ENCODE results near the gene VARS2. TPM values are rescaled to one million over a fixed set of nuclear protein-coding genes. Genes with fewer than 3 reads are reported as not detected.
A peak's percentile ranks its signal among the peaks of the same experiment; 100 is the strongest.

Gene VARS2
- total RNA-seq, 1 experiment from 2014 or later = 60.3 TPM

DNA sequence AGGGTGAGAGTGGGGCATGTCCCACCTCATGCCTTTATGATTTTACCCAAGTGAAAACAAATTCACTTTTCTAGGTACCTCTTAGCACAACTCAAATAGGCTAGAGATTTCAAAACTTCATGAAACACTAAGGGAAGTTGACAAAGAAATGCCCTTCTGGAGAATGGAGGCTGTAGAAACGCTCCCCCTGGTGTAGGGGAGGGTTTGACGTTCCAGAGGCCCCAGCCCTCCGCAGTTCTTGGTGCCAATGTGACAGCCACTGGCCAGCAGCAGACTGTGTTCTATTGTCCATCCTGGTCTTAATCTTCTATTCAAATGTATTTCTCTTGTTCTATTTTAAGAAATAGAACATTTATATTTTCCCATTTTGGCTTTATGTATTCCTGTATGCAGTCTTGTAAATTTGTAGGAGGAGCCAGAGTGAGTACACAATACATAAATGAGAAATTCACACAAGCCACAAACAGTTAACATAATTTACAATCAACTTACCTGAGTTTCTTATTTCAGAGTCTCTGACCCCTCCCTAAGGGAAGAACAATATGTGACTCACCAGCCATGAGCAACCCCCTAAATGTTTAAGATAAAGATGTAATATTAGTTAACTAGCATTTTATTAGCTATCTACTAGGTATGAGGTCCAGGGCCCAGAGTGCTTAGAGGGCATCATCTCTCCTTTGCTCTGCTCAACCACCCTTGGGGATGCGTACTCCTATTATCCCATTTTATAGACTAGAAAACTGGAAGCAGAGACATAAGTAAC is 60.6 kb downstream of the VARS2 start:
- H3K27me3 ChIP-seq (ENCODE audit: insufficient read depth, low read depth) = no peaks in the 10 kb centered on the region
- H3K27ac ChIP-seq = no peak overlapping the region
- no peaks in the 10 kb centered on the region for H4K20me1 ChIP-seq (ENCODE audit: insufficient read depth)
- H3K9me2 ChIP-seq (ENCODE audit: insufficient read depth) = no peaks in the 10 kb centered on the region
- H3K4me1 ChIP-seq (replicated peaks; ENCODE audit: insufficient read depth) = peaks cover 7% of the 10 kb centered on the region
- no peaks in the 10 kb centered on the region for H3K79me2 ChIP-seq (ENCODE audit: low read depth)
- CTCF ChIA-PET = interaction anchor here (0.6 to 0.8 kb wide), 2 partner anchors 94 to 521 kb away, joined by 3 read pairs; no protein-coding TSS in a partner anchor
- H3K4me3 ChIP-seq = no peak overlapping the region
- H3F3A ChIP-seq (ENCODE audit: insufficient read depth, low read depth) = no peaks in the 10 kb centered on the region
- intact Hi-C loops (cut with micrococcal nuclease; ENCODE audit: unreplicated experiment) = no loop called here
- BruUV-seq (replicated peaks) = no TSS peak
- H3K36me3 ChIP-seq (ENCODE audit: low read depth) = no peaks in the 10 kb centered on the region
- H3K9me3 ChIP-seq (ENCODE audit: insufficient read depth, low read depth) = no peaks in the 10 kb centered on the region
- TF ChIP-seq CTCF (conservative IDR thresholded peaks at IDR 0.05) (no peak), EZH2 (IDR thresholded peaks at IDR 0.05; ENCODE audit: low read depth) (no peak)
- DNase-seq = no peak
- POLR2A ChIA-PET (ENCODE audit: unreplicated experiment) = no interaction called here
- H3K4me2 ChIP-seq = no peak overlapping the region
- no peak overlapping the region for H2AFZ ChIP-seq

Small RNAs within 50 kb of the gene (microRNA-seq; reads per million reads assigned to microRNA genes)
- gene MIR4640 (ENCODE audit: borderline number of aligned reads, borderline replicate concordance) = 6.7 reads per million, percentile 4 among the genes with 10 or more reads in this experiment

Other genes starting within 250 kb of the VARS2 start
- 42.1 and 43.5 TPM in 2 replicates for gene DHX16, start 241.2 kb upstream of the VARS2 start, total RNA-seq (2021)
- 56.2 and 68.6 TPM in 2 replicates for gene PPP1R18, start 227.6 kb upstream of the VARS2 start, total RNA-seq (2021)
- gene NRM, start 223.3 kb upstream of the VARS2 start, total RNA-seq (2021) = 25.8 and 38.3 TPM in 2 replicates
- 72.9 and 81.6 TPM in 2 replicates for gene MDC1, start 197.0 kb upstream of the VARS2 start, total RNA-seq (2021)
- 697 and 901 TPM in 2 replicates for gene TUBB, start 193.9 kb upstream of the VARS2 start, total RNA-seq (2021)
- 225 and 234 TPM in 2 replicates for gene FLOT1, start 171.6 kb upstream of the VARS2 start, total RNA-seq (2021)
- 107 and 117 TPM in 2 replicates for gene IER3, start 169.7 kb upstream of the VARS2 start, total RNA-seq (2021)
- gene DDR1, start 29.7 kb upstream of the VARS2 start, total RNA-seq (2021) = 267 and 269 TPM in 2 replicates
- 31.3 and 43.9 TPM in 2 replicates for gene GTF2H4, start 6.0 kb upstream of the VARS2 start, total RNA-seq (2021)
- gene SFTA2, start 17.9 kb downstream of the VARS2 start, total RNA-seq (2021) = 0.72 and 0.75 TPM in 2 replicates
- gene MUCL3, start 26.7 kb downstream of the VARS2 start, total RNA-seq (2021) = not detected in 2 replicates
- 0.13 TPM in 1 of 2 replicates, not detected in the other for gene MUC21, start 69.5 kb downstream of the VARS2 start, total RNA-seq (2021)
- gene MUC22, start 96.2 kb downstream of the VARS2 start, total RNA-seq (2021) = not detected in 2 replicates
- gene C6orf15, start 198.3 kb downstream of the VARS2 start, total RNA-seq (2021) = 21.1 and 21.6 TPM in 2 replicates
- 29.2 and 34.2 TPM in 2 replicates for gene PSORS1C1, start 200.6 kb downstream of the VARS2 start, total RNA-seq (2021)
- gene CDSN, start 206.2 kb downstream of the VARS2 start, total RNA-seq (2021) = 1.0 and 1.9 TPM in 2 replicates
- gene PSORS1C2, start 224.8 kb downstream of the VARS2 start, total RNA-seq (2021) = not detected in 2 replicates
- 60.6 and 69.0 TPM in 2 replicates for gene CCHCR1, start 243.6 kb downstream of the VARS2 start, total RNA-seq (2021)
- gene TCF19, start 244.4 kb downstream of the VARS2 start, total RNA-seq (2021) = 19.0 and 26.0 TPM in 2 replicates

Data from PC-9 (cell line).